GM21717 (cell line): ENCODE results near the gene DCTN2.
"Not testable (repeated sequence)": the region's sequence is repeated elsewhere in the genome, so short reads cannot be mapped to it uniquely, and the experiment has no call there.

ENCODE experiments used
- ATAC-seq: cut with Tn5 transposase; IDR thresholded peaks from one replicate; pipeline ENCODE4 v1.9.1; 2021; ENCODE audit warnings: mild to moderate bottlenecking, moderate library complexity; ENCODE audit not compliant: unreplicated experiment

The DCTN2 gene

GRCh38 chr12:57529831-57530230 is 17.2 kb downstream of the DCTN2 start:
- no peak for ATAC-seq

DNA sequence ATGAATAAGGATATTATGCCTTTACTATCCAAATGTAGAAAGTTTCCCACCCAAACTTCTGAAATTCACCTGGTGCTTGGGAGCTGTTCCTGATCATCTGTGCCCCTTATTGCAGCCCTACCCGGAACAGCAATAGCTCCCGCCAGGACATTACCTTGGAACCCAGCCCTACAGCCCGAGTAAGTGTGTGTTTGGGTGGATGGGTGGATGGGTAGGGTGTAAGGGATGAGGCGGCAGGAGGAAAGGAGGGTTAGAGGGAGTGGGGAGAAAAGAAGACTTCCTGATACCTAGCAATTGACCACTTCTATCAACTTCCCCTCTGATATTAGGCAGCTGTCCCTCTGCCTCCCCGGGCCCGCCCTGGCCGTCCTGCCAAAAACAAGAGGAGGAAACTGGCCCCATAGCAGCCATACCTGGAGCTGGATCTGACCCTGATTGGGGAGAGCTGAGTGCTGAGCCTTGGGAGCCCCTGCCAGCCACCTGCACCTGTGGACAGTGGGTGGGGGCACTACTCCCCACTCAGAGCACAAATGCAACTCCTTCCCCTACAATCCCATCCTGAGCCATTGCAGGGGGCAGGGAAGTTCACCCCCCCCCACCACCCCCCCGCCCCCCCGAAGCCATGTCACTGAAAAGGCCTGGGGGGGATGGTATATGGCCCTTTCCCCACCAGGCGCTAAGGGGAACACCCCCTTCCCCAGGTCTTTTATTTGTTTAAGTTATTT is 18.0 kb downstream of the DCTN2 start:
- no peak for ATAC-seq

- ATAC-seq = no peak
Observed at GRCh38 chr12:57528176-57528575, 18.8 kb downstream of the DCTN2 start.

DNA sequence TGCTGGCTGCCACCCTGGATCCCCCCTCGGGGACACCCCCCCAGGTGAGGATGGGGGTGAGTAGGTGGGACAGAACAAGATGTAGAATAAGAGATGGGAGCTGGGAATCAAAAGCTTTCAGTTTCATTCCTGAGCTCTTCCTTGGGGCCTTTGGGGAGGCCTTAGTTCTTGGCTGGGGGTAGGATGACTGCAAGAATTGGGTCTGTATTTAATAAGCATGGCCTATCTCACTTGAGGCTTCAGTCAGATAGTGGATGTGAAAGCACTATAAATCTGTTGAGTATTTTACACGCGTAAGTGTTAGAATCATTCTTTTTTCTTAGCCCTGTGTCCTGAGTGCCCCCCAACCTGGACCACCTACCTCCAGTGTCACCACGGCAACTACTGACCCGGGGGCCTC is 19.8 kb downstream of the DCTN2 start:
- no peak for ATAC-seq

DNA sequence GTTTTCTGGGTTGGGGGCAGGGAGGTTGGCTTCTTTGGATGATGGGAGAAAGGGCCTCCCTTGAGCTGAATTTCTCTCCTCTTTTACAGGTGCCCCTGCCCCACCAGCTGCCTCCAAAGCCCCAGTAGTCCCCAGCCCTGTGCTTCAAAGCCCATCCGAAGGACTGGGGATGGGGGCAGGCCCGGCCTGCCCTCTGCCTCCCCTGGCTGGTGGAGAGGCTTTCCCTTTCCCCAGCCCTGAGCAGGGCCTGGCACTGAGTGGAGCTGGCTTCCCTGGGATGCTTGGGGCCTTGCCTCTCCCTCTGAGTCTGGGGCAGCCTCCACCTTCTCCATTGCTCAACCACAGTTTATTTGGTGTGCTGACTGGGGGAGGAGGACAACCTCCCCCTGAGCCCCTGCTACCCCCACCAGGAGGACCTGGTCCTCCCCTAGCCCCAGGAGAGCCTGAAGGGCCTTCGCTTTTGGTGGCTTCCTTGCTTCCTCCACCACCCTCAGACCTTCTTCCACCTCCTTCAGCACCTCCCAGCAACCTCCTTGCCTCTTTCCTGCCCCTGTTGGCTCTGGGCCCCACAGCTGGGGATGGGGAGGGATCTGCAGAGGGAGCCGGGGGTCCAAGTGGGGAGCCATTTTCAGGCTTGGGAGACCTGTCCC is 20.4 kb downstream of the DCTN2 start:
- no peak for ATAC-seq

GRCh38 chr12:57525615-57526383 is 21.2 kb downstream of the DCTN2 start:
- ATAC-seq = no peak

GRCh38 chr12:57524814-57525614 is 22.0 kb downstream of the DCTN2 start:
- ATAC-seq = no peak

GRCh38 chr12:57523706-57524614 is 23.0 kb downstream of the DCTN2 start:
- no peak for ATAC-seq

DNA sequence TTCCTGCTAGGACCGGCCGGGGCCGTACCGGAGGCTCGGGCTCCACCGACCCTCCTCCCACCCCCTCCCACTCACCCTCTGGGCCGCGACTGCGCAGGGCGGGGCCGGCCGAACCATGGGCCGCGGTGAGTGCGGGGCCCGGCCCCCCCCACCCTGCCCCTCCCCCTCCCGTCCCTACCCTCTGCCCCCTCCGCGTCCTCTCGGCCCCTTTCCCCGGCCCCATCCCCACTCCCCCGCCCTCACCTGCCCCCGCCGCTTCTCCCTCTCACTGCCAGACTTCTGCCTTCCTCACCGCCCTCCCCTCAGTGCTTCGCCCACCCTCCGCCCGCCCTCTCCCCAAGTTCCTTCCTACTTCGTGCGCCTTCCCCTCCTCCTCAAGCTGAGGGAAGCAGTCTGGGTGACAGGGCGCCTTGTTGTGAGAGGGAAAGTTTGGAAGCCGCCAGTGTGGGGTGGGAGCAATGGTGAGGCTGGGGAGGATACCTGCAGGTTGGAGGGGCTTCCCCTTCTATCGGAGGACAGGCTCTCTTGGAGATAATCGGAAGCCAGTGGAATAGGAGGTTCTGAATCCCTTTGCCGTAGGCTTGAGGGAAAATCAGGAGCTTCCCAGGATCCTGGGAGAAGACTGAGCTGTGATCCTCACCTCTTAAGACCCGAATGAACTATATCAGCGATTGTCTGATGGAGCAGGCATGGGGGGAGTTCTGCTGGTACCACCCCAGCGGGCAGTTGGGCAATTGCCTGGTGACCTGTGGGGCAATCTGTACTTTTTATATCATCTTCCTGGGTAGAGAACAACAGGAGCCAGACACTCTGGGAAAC is 23.9 kb downstream of the DCTN2 start:
- ATAC-seq = no peak

GRCh38 chr12:57522011-57522886 is 24.7 kb downstream of the DCTN2 start, which contains the start of gene MBD6:
MBD6 (plus strand) TSS chr12:57522824; CDS start chr12:57524304, 1,480 bp downstream.
- ATAC-seq = peak; percentile 37

GRCh38 chr12:57521525-57522010 is 25.4 kb downstream of the DCTN2 start:
- no peak for ATAC-seq

GRCh38 chr12:57520053-57520818 is 26.8 kb downstream of the DCTN2 start, which contains the start of gene DDIT3:
DDIT3 (minus strand) TSS chr12:57520514; CDS start chr12:57517406, 3,108 bp downstream.
- peak; percentile 56 for ATAC-seq

DNA sequence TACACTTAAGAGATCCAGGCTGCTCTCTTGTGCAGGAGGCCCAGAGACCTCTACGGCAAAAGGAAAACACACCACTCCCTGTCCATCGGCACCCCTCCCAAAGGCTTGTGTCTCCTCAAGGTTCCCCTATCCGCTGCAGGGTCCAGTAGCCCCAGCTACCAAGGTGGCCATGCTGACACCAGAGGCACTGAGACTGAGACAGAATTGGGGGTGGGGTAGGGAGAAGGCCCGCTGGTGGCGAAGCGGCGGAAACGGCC is 27.3 kb downstream of the DCTN2 start:
- ATAC-seq = peak; percentile 1

DNA sequence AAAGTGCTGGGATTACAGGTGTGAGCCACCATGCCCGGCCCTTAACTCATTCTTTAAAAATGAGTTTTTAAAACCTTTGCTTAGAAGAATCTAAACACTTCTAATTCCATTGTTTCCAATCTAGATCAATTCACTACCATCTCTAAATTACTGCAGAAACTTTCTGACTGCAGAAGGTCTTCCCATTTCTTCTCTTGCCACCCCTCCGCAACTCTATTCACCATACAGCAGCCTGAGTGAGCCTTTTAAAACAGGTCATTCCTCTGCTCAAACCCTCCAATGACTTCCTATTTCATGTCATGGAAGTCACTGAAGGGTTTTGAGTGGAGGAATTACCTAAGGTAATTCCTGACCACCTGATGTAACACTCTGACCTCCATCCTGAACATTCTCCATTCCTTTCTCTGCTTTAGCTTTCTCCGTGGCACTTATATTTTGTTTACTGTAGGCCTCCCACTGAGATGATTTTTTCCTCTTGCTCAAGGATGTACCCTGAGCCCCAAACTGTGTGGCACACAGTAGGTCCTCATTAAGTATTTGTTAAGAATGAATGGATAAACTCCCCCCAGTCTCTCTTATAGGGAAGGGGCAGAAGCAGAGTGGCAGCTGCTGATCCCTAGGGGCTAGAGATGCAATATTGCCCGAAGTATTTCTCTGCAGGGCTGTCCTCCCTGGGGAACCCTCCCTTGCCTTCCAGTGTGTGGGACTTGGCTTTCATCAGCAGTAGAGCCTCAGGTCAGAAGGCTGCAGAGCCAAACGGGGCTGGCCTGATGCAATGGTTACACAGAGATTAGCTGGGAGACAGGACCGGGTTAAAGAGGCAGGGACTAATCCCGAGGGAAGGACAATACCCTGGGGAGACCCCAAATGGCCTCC is 27.8 kb downstream of the DCTN2 start:
- ATAC-seq = no peak

- ATAC-seq = no peak
Observed at GRCh38 chr12:57518176-57518919, 28.6 kb downstream of the DCTN2 start.

DNA sequence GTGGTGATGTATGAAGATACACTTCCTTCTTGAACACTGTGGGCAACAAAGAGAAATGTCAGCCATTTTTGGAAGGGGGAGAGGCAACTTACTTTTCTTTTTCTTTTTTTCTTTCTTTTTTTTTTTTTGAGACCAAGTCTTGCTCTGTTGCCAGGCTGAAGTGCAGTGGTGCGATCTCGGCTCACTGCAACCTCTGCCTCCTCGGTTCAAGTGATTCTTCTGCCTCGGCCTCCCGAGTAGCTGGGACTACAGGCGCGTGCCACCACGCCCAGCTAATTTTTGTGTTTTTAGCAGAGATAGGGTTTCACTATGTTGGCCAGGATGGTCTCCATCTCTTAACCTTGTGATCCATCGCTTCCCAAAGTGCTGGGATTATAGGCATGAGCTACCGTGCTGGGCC is 29.3 kb downstream of the DCTN2 start:
- ATAC-seq = not testable (repeated sequence)
